ENCODE results near the gene CDK11A.
"Not testable (repeated sequence)": the region's sequence is repeated elsewhere in the genome, so short reads cannot be mapped to it uniquely, and the experiment has no call there.

The CDK11A gene

GRCh38 chr1:1730230-1730629 is 6.1 kb upstream of the CDK11A start:
- H3K9me3 ChIP-seq (ENCODE audit: control insufficient read depth, insufficient read depth, low read length); H3K36me3 ChIP-seq (ENCODE audit: control insufficient read depth, insufficient read depth, low read length); H3K27me3 ChIP-seq (ENCODE audit: control insufficient read depth, insufficient read depth, low read length); H3K4me1 ChIP-seq (ENCODE audit: control insufficient read depth, insufficient read depth, low read length); H3K9ac ChIP-seq (ENCODE audit: low read depth, low read length); H3K4me3 ChIP-seq (ENCODE audit: low read depth, low read length): not testable (repeated sequence)

GRCh38 chr1:1729116-1729816 is 5.1 kb upstream of the CDK11A start:
- H3K4me3 ChIP-seq (ENCODE audit: low read depth, low read length); H3K9me3 ChIP-seq (ENCODE audit: control insufficient read depth, insufficient read depth, low read length); H3K36me3 ChIP-seq (ENCODE audit: control insufficient read depth, insufficient read depth, low read length); H3K9ac ChIP-seq (ENCODE audit: low read depth, low read length); H3K27me3 ChIP-seq (ENCODE audit: control insufficient read depth, insufficient read depth, low read length); H3K4me1 ChIP-seq (ENCODE audit: control insufficient read depth, insufficient read depth, low read length): not testable (repeated sequence)

- not testable (repeated sequence) for H3K4me1 ChIP-seq (ENCODE audit: control insufficient read depth, insufficient read depth, low read length); H3K9me3 ChIP-seq (ENCODE audit: control insufficient read depth, insufficient read depth, low read length); H3K36me3 ChIP-seq (ENCODE audit: control insufficient read depth, insufficient read depth, low read length); H3K27me3 ChIP-seq (ENCODE audit: control insufficient read depth, insufficient read depth, low read length); H3K9ac ChIP-seq (ENCODE audit: low read depth, low read length); H3K4me3 ChIP-seq (ENCODE audit: low read depth, low read length)
Observed at GRCh38 chr1:1728308-1729005, 4.3 kb upstream of the CDK11A start.

GRCh38 chr1:1727131-1727651 is 3.0 kb upstream of the CDK11A start:
- H3K4me3 ChIP-seq (ENCODE audit: low read depth, low read length); H3K9me3 ChIP-seq (ENCODE audit: control insufficient read depth, insufficient read depth, low read length); H3K36me3 ChIP-seq (ENCODE audit: control insufficient read depth, insufficient read depth, low read length); H3K4me1 ChIP-seq (ENCODE audit: control insufficient read depth, insufficient read depth, low read length); H3K27me3 ChIP-seq (ENCODE audit: control insufficient read depth, insufficient read depth, low read length); H3K9ac ChIP-seq (ENCODE audit: low read depth, low read length): not testable (repeated sequence)

GRCh38 chr1:1726088-1726487 is 1.9 kb upstream of the CDK11A start:
- H3K36me3 ChIP-seq (ENCODE audit: control insufficient read depth, insufficient read depth, low read length); H3K9ac ChIP-seq (ENCODE audit: low read depth, low read length); H3K9me3 ChIP-seq (ENCODE audit: control insufficient read depth, insufficient read depth, low read length); H3K4me1 ChIP-seq (ENCODE audit: control insufficient read depth, insufficient read depth, low read length); H3K4me3 ChIP-seq (ENCODE audit: low read depth, low read length); H3K27me3 ChIP-seq (ENCODE audit: control insufficient read depth, insufficient read depth, low read length): not testable (repeated sequence)

GRCh38 chr1:1721201-1721600 is 3.0 kb downstream of the CDK11A start:
- no peak overlapping the region for H3K9ac ChIP-seq (ENCODE audit: low read depth, low read length)
- no peaks in the 10 kb centered on the region for H3K27me3 ChIP-seq (ENCODE audit: control insufficient read depth, insufficient read depth, low read length)
- H3K4me1 ChIP-seq (ENCODE audit: control insufficient read depth, insufficient read depth, low read length), result no peaks in the 10 kb centered on the region
- peaks cover 14% of the 10 kb centered on the region for H3K36me3 ChIP-seq (ENCODE audit: control insufficient read depth, insufficient read depth, low read length)
- no peaks in the 10 kb centered on the region for H3K9me3 ChIP-seq (ENCODE audit: control insufficient read depth, insufficient read depth, low read length)
- no peak overlapping the region for H3K4me3 ChIP-seq (ENCODE audit: low read depth, low read length)

GRCh38 chr1:1715109-1715883 is 8.9 kb downstream of the CDK11A start:
- H3K9me3 ChIP-seq (ENCODE audit: control insufficient read depth, insufficient read depth, low read length); H3K36me3 ChIP-seq (ENCODE audit: control insufficient read depth, insufficient read depth, low read length); H3K9ac ChIP-seq (ENCODE audit: low read depth, low read length); H3K4me3 ChIP-seq (ENCODE audit: low read depth, low read length); H3K4me1 ChIP-seq (ENCODE audit: control insufficient read depth, insufficient read depth, low read length); H3K27me3 ChIP-seq (ENCODE audit: control insufficient read depth, insufficient read depth, low read length): not testable (repeated sequence)

- not testable (repeated sequence) for H3K4me1 ChIP-seq (ENCODE audit: control insufficient read depth, insufficient read depth, low read length); H3K9ac ChIP-seq (ENCODE audit: low read depth, low read length); H3K9me3 ChIP-seq (ENCODE audit: control insufficient read depth, insufficient read depth, low read length); H3K4me3 ChIP-seq (ENCODE audit: low read depth, low read length); H3K27me3 ChIP-seq (ENCODE audit: control insufficient read depth, insufficient read depth, low read length)
- peaks cover 14% of the 10 kb centered on the region for H3K36me3 ChIP-seq (ENCODE audit: control insufficient read depth, insufficient read depth, low read length)
Observed at GRCh38 chr1:1707897-1708296, 16.3 kb downstream of the CDK11A start.

- peaks cover 14% of the 10 kb centered on the region for H3K36me3 ChIP-seq (ENCODE audit: control insufficient read depth, insufficient read depth, low read length)
- not testable (repeated sequence) for H3K27me3 ChIP-seq (ENCODE audit: control insufficient read depth, insufficient read depth, low read length); H3K9ac ChIP-seq (ENCODE audit: low read depth, low read length); H3K9me3 ChIP-seq (ENCODE audit: control insufficient read depth, insufficient read depth, low read length); H3K4me3 ChIP-seq (ENCODE audit: low read depth, low read length); H3K4me1 ChIP-seq (ENCODE audit: control insufficient read depth, insufficient read depth, low read length)
Observed at GRCh38 chr1:1707241-1707640, 16.9 kb downstream of the CDK11A start.

- H3K27me3 ChIP-seq (ENCODE audit: control insufficient read depth, insufficient read depth, low read length); H3K4me1 ChIP-seq (ENCODE audit: control insufficient read depth, insufficient read depth, low read length); H3K4me3 ChIP-seq (ENCODE audit: low read depth, low read length); H3K9me3 ChIP-seq (ENCODE audit: control insufficient read depth, insufficient read depth, low read length); H3K9ac ChIP-seq (ENCODE audit: low read depth, low read length): not testable (repeated sequence)
- H3K36me3 ChIP-seq (ENCODE audit: control insufficient read depth, insufficient read depth, low read length), result peaks cover 14% of the 10 kb centered on the region
Observed at GRCh38 chr1:1705623-1706022, 18.5 kb downstream of the CDK11A start.

- H3K4me1 ChIP-seq (ENCODE audit: control insufficient read depth, insufficient read depth, low read length); H3K27me3 ChIP-seq (ENCODE audit: control insufficient read depth, insufficient read depth, low read length); H3K9ac ChIP-seq (ENCODE audit: low read depth, low read length); H3K4me3 ChIP-seq (ENCODE audit: low read depth, low read length); H3K9me3 ChIP-seq (ENCODE audit: control insufficient read depth, insufficient read depth, low read length): not testable (repeated sequence)
- peaks cover 14% of the 10 kb centered on the region for H3K36me3 ChIP-seq (ENCODE audit: control insufficient read depth, insufficient read depth, low read length)
Observed at GRCh38 chr1:1704284-1704957, 19.7 kb downstream of the CDK11A start.

Measured in iPS-15b (cell line).